GM12875 (cell line): Measurements from ENCODE around the gene NUTF2.
A peak's percentile ranks its signal among the peaks of the same experiment; 100 is the strongest.

Source experiments
- H3K4me3 ChIP-seq: one replicate; pipeline ENCODE4 v1.5.1; 2011; ENCODE audit warnings: low read depth, low read length, control low read depth
- TF ChIP-seq, protein P1 (sequence below): IDR thresholded peaks from 2 replicates; pipeline ENCODE4 v1.5.1; 2011; ENCODE audit warnings: low read depth, mild to moderate bottlenecking, control low read depth, inconsistent platforms, low read length, moderate library complexity, borderline replicate concordance; ENCODE audit not compliant: insufficient read depth

The NUTF2 gene

DNA sequence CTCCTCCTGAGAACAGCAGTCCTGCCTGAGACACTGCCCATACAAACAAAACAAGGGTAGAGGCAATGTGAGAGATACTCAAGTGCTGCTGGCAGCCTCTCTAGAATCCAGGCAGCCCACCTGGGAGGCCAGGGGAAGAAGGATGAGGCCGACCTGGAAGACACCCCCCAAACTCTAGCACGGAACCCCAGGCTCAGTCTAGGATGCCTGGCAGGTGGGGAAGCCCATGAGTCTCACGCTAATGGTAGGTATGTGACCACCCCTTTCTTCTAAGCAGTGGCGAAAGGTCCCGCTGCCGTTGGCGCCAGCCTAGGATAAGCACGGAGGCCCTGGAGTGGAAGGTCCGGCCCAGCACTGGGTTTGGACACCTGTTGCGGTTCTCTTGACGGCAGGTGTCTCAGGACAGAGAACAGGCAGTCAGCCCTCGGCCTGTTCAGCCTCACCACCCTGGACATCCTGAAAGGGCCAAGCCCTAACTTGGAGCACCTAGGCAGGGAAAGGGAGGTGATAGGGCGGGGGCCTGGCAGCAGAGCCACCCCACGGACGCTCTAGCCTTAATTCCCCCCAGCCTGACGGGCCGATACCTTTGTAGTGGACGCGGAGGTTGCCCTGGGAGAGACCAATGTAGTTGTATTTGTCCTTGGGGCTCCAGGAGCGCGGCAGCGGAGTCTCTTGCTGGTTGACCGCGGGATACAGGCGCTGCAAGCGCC lies 40.9 kb upstream of the NUTF2 start:
- TF ChIP-seq, protein P1, sequence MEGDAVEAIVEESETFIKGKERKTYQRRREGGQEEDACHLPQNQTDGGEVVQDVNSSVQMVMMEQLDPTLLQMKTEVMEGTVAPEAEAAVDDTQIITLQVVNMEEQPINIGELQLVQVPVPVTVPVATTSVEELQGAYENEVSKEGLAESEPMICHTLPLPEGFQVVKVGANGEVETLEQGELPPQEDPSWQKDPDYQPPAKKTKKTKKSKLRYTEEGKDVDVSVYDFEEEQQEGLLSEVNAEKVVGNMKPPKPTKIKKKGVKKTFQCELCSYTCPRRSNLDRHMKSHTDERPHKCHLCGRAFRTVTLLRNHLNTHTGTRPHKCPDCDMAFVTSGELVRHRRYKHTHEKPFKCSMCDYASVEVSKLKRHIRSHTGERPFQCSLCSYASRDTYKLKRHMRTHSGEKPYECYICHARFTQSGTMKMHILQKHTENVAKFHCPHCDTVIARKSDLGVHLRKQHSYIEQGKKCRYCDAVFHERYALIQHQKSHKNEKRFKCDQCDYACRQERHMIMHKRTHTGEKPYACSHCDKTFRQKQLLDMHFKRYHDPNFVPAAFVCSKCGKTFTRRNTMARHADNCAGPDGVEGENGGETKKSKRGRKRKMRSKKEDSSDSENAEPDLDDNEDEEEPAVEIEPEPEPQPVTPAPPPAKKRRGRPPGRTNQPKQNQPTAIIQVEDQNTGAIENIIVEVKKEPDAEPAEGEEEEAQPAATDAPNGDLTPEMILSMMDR = no peak
- peak overlapping the region; percentile 80 for H3K4me3 ChIP-seq

DNA sequence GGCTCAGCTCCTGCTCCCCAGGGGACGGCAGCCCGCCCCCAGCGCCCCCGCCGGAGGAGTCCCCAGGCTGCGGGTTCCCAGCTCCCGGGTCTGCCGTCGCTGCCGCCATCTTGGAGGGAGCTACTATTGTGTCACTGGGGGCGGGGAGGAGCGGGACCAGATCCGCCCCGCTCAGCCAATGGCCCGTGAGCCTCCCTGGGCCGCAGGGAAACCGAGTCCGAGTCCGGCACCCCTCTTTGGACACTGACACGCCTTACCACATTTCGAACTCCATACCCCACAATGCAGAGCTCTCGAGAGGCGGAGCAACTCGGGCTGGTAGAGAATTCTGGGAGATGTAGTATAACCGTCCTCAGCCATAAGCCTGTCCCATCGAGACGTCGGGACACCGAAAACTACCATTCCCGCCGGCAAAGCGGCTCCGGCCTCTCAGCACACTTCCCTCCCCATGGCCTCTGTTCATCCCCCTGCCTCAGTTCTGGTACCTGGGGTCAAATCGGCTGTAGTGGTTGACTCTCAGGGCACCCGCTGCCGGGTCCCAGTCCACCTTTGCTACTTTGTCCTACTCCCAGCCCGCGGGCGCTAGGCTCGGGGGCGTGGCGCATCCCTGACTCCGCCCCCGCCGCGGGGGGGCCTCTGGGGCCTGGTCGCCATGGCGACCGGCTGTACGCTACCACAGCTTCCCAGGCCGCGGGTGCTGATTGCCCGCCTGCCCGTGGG lies 40.1 kb upstream of the NUTF2 start, which contains the start of the genes RANBP10 and TSNAXIP1:
RANBP10 (minus strand) TSS at position 133 of the 720 bp plus-strand sequence; CDS start at position 109, 24 bp downstream.
TSNAXIP1 (plus strand) TSS at position 462 of the 720 bp plus-strand sequence. CDS start 261 bp downstream, outside the sequence.
- TF ChIP-seq, protein P1 = no peak
- peak within 1 kb of the TSS; percentile 80 for H3K4me3 ChIP-seq

DNA sequence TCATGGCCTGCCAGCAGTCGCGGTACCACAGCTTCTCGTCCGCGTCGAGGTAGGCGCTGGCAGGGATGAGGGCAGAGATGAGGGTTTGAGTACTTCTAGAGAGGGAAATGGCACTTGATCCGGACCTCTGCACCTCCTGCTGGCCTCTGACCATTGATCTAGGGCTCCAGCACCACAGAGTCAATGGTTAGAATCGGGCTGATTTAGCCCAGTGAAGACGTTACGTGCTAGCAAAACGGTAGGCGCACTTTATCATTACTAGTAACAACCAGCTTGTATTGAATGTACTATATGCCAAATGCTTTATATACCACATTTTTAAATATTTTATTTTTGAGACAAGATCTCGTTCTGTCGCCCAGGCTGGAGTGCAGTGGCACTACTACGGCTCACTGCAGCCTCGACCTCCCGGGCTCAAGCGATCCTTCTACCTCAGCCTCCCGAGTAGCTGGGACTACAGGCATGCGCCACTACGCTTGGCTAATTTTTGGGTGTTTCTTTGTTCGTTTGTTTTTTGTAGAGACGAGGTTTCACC lies 39.5 kb upstream of the NUTF2 start:
- H3K4me3 ChIP-seq = peak overlapping the region; percentile 80
- TF ChIP-seq, protein P1 = no peak

DNA sequence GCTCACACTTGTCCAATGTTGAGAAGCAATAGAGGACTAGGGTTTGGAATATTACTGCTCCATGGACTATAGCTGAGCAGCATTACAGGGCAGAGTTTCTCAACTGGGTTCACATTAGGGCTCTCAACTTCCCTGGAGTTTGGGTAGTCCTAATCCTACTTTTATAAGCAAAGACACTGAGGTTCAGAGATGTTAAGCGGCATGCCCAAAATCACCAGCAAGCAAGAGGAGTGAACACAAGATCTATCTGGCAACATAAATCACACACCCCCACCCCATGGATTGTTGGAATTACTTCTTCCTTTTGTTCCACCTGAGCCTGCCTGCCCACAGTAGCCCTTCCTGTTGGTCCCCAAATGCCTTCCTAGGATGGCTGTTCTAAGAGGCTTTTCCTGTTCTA lies 34.8 kb upstream of the NUTF2 start:
- no peak overlapping the region for H3K4me3 ChIP-seq

DNA sequence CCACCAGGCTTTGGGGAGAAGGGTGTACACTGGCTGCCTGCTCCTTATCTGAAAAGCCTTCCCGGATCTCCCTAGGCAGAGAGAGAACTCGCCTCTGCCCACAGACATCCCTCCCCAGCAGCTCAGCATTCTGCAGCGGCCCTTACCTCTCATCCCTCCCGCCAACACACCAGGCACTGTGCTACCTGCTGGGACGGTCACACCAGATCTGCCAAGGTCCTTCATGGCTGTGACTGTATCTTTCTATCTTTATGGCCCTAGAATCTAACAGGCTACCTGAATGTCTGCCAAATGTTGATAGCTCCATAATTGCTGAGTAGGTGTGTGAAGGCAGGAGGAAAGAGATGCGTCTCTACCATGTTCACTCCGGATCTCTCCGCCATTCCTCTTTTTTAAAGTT lies 32.2 kb upstream of the NUTF2 start:
- no peak overlapping the region for H3K4me3 ChIP-seq
- TF ChIP-seq, protein P1 = no peak

More for the DNA sequence above, 34.8 kb upstream of the NUTF2 start:
- TF ChIP-seq, protein P1 = no peak

DNA sequence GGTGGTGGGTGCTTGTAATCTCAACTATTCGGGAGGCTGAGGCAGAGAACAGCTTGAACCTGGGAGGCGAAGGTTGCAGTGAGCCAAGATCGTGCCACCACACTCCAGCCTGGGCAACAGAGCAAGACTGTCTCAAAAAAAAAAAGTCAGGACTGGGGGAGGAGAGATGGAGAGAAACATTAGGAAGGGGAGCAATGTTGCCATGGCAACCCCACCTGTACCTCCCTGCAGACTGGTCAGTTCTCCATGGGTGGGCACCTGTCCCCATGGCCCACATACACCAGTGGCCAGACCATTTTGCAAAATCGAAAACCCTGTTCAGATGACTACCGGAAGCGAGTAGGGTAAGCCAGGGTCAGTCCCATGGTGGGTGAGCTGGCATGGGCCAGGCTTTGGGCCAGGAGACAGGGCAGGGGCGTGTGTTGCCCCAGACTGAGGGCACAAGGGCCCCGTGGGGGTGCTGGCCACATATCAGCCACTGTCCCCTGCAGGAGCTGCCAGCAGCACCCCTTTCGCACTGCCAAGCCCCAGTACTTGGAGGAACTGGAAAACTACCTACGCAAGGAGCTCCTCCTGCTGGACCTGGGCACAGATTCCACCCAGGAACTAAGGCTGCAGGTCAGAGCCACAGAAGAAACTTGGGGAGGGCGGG lies 26.0 kb upstream of the NUTF2 start:
- H3K4me3 ChIP-seq = no peak overlapping the region
- TF ChIP-seq, protein P1 = no peak
